GM13976 (cell line): ENCODE data around the gene PTPRG.

Experiments
- DNase-seq: peaks from one replicate; pipeline ENCODE4 v3.0.0; 2012; ENCODE audit warnings: low spot score
- in situ Hi-C: fragments of 300-500 bp; cut with MboI; formaldehyde crosslinking; loops from one replicate; pipeline ENCODE4 v1.12.0; 2022; ENCODE audit warnings: low sequenced_read_pairs, mixed read lengths, inconsistent platforms; ENCODE audit not compliant: unreplicated experiment
- TF ChIP-seq, protein P1 (sequence below): IDR thresholded peaks from 2 replicates; pipeline ENCODE4 v1.5.1; 2012; ENCODE audit warnings: borderline replicate concordance, mild to moderate bottlenecking; ENCODE audit not compliant: insufficient read depth; ENCODE audit errors: extremely low read depth, missing control alignments, control extremely low read depth

PTPRG gene

DNA sequence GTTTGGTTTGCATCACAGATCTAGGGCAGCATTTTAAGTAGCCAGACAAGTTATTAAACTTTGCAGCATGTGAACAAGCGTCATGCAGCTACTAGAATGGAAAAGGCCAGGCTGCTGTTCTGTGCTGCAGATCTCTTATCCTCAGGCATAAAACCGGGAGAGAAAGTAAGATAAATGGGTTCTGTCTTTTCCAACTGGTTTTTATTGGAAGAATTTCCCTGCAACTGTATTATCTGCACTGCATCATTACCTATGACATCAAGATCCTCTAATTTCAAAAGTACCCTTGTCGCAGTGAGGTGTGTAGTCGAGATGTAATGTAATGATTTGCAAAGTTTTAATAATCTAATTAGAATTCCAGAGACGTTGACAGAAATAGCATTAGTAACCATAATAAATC is 571.6 kb downstream of the PTPRG start:
- in situ Hi-C loops: no loop called here
- TF ChIP-seq, protein P1, sequence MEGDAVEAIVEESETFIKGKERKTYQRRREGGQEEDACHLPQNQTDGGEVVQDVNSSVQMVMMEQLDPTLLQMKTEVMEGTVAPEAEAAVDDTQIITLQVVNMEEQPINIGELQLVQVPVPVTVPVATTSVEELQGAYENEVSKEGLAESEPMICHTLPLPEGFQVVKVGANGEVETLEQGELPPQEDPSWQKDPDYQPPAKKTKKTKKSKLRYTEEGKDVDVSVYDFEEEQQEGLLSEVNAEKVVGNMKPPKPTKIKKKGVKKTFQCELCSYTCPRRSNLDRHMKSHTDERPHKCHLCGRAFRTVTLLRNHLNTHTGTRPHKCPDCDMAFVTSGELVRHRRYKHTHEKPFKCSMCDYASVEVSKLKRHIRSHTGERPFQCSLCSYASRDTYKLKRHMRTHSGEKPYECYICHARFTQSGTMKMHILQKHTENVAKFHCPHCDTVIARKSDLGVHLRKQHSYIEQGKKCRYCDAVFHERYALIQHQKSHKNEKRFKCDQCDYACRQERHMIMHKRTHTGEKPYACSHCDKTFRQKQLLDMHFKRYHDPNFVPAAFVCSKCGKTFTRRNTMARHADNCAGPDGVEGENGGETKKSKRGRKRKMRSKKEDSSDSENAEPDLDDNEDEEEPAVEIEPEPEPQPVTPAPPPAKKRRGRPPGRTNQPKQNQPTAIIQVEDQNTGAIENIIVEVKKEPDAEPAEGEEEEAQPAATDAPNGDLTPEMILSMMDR: no peak
- no peak for DNase-seq

DNA sequence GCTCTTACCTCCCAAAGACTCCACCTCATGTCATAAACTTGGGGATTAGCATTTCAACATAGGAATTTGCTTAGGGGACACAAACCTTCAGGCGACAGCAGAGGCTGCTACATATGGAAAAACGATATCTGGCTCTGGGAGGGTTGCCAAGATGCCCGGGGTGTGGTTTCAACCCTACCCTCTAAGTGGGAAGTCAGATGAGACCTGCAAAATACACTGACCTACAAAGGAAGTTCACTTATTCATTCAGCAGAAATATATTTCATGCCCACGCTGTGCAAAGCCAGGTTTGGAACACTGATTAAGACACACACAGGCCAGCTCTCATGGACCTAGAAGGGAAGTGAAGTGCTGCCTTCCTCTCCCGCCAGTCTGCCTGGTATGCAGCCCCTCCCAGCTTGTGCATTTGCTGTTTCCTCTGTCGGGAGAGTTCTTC is 572.7 kb downstream of the PTPRG start:
- TF ChIP-seq, protein P1: no peak
- no peak for DNase-seq
- in situ Hi-C loops: no loop called here

DNA sequence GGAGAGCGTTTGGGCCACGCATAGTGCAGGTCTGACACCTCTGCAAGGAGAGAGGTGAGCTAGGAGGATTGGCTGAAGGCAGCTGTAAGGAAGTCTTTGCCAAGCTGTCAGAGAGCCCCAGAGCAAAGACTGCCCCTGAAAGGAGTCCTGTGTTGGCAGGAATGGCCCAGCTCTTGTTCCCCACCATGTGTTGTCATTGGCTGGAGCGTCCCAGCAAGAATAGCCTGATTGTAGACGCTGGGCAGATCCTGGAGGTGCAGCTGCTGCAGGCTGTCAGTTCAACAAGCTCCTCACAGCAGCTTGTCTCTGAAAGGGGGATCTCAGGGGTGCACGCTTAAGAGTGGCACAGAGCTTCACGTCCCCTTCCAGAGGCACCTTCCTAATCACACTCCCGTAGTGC is 574.4 kb downstream of the PTPRG start:
- DNase-seq: no peak
- in situ Hi-C loops: no loop called here
- TF ChIP-seq, protein P1: no peak

DNA sequence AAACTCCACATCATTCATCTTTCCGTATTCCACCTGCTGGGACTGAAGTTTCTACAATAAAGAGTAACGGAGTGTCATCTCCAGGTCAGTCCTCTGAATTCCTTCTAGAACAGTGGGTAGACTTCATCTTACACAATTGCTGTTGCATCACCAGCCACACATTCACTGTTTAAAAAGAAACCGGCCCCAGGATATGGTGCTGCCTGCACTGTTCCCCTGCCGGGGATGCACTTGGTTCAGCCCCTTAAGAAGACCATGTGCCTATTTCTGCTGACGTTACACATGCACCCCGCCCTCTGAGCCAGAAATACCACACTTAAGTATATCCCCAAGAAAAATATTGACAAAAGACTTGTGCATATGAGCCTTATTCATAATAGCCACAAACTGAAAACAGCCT is 578.6 kb downstream of the PTPRG start:
- in situ Hi-C loops: no loop called here
- TF ChIP-seq, protein P1: no peak
- DNase-seq: no peak

DNA sequence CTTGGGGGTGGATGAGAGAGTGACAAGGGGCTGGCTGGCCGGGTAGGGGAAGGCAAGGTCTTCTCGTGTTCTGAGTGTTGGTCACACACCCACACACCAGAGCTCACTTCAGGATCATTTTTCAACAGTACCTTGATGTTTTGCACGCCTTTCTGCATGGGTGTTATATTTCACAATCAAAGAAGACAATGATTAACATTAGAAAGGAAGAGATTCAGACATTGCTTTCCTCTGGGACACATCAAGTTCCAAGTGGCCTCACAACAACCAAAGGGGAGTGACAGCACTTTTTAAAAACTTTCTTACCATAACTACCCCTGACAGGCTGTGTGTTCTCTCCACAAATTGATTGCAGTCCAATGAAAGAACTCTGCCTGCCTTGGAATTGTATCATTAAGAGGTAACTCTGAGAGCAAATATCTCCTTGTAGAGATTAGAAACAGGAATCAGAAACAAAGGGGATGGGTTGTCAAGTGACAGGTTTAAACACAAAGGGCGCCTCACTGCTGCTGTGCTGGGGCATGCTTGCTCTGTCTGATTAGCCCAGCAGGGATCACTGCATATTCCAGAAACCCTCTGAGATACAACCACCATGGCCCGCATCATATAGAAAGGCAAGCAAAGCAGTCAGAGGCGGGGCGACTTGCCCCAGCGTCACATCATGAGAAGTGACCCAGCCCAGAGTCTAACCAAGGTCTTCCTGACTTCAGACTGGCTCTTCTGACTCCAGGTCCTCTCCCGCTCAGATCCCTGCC is 581.1 kb downstream of the PTPRG start:
- in situ Hi-C loops: no loop called here

DNA sequence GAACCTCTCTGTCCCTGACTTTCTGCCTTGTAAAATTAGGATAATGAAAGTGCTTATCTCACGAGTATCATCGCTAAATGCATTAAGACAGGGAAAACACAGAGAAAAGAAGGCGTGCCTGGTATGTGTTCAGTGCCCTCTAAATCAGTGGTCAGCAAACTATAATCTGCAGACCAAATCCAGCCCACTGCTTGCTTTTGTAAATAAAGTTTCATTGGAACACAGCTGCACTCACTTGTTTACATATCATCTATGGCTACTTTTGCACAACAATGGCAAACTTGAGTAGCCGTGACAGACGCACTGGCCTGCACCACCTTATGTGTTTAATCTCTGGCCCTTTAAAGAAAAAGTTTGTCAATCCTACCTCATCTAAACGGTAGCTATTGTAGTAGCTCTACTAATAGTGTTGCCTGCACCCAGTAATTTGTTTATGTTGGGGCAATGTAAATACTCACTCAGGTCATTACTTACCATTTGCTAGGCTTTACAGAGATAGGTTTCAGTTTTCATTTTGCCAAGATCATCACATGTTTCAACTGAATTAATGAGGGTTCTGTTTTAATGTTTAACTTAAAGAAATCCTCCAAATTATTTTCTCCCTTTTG is 582.6 kb downstream of the PTPRG start:
- DNase-seq: no peak
- TF ChIP-seq, protein P1: no peak
- in situ Hi-C loops: no loop called here

More for the DNA sequence above, 581.1 kb downstream of the PTPRG start:
- no peak for DNase-seq
- TF ChIP-seq, protein P1: no peak

DNA sequence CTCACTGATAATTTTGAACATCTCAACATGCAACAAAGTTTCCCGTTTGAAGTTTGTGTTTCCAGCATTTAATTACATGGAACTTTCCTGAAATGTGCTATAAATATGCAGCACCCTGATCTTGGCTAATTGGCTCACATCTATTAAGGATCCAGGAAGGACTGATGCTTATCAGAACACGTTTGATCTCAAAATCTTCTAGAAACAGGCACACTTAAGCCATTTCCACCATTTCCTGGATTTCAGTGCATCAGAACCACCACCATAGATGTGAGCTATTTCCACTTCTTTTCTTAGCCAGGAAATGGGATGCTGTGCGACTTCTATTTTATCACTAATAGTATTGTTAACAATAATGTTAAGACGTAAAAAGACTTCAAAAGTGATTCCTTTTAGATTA is 583.1 kb downstream of the PTPRG start:
- TF ChIP-seq, protein P1: no peak
- in situ Hi-C loops: no loop called here
- no peak for DNase-seq
